Neural cell (in vitro differentiated cells): ENCODE data around the gene CCNJL.

Experiments
- CTCF ChIP-seq: fragments of 450-650 bp; IDR thresholded peaks from 2 replicates; pipeline ENCODE4 v1.5.1; 2014; ENCODE audit warnings: antibody characterized with exemption, mild to moderate bottlenecking, moderate library complexity; ENCODE audit not compliant: poor library complexity, severe bottlenecking
- EZH2 ChIP-seq: fragments of 200-600, 300-800 bp; shearing (Covaris generic), sonication (generic); IDR thresholded peaks from 2 replicates; pipeline ENCODE4 v1.6.1; 2014; ENCODE audit warnings: antibody characterized with exemption, low read length, borderline replicate concordance, mild to moderate bottlenecking; ENCODE audit not compliant: insufficient read depth, poor library complexity, severe bottlenecking
- MXI1 ChIP-seq: fragments of 450-650 bp; conservative IDR thresholded peaks from 2 replicates; pipeline ENCODE4 v1.6.1; 2014; ENCODE audit warnings: antibody characterized with exemption, mild to moderate bottlenecking; ENCODE audit not compliant: poor library complexity, severe bottlenecking

DNA sequence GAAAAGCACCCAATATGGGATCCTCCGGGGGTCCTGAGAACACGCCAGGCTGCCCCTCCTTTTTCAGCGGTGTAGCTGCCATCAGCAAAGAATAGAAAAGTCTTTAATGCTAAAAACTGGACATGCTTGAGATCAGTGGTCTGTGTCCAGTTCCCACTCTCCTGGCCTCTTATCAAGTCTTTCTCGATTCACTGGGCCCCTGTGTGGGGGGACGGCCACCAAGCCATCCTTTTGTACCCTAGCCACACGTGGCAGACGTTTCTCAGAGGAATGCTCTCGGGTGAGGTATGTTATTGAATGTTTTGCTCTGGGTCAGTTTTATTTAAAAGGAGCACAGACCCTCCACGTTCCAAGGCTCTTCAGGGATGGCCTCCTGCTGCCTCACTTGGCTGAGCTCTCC is 59.4 kb downstream of the CCNJL start:
- TF ChIP-seq CTCF = no peak
- no peak for TF ChIP-seq EZH2
- no peak for TF ChIP-seq MXI1
